AG04449 (cell line): ENCODE results near the gene SNRNP35.

Experiments
- CTCF ChIA-PET: fragments of 350-600 bp; formaldehyde crosslinking; extraction: SDS; loops from one replicate; lab custom pipeline; 2021; ENCODE audit warnings: antibody characterized with exemption; lab: Yijun Ruan, JAX
- POLR2A ChIA-PET: fragments of 400-600, 350-600 bp; formaldehyde crosslinking; extraction: SDS; loops from one replicate; lab custom pipeline; 2020; ENCODE audit warnings: antibody characterized with exemption, inconsistent platforms; lab: Yijun Ruan, JAX
- DNase-seq: peaks from one replicate; pipeline ENCODE4 v3.0.0-alpha.2; 2010; ENCODE audit warnings: low read depth, low spot score
- H3K4me3 ChIP-seq: 2 replicates; pipeline ENCODE4 v1.5.1; 2011; ENCODE audit warnings: low read depth, mild to moderate bottlenecking, control low read depth, low read length
- CTCF ChIP-seq: IDR thresholded peaks from one replicate; pipeline ENCODE4 v1.5.1; 2011; ENCODE audit warnings: mild to moderate bottlenecking, moderate library complexity, low read length, control low read depth, inconsistent platforms; ENCODE audit not compliant: insufficient read depth; ENCODE audit errors: missing control alignments

The SNRNP35 gene

GRCh38 chr12:123516216-123516780, 58.4 kb downstream of the SNRNP35 start:
- no peak for TF ChIP-seq CTCF
- no peak for DNase-seq
- H3K4me3 ChIP-seq = no peak overlapping the region
- ChIA-PET POLR2A (interaction anchor here (0.7 kb wide), 1 partner anchor 371 kb away, joined by 4 read pairs; no protein-coding TSS in a partner anchor), CTCF (no interaction called here)
